HUES48 (cell line): ENCODE results near the gene P2RX2.

ENCODE experiments used
- H3K27ac ChIP-seq: one replicate; pipeline ENCODE4 v1.7.0; 2013; ENCODE audit warnings: low read depth, low read length, inconsistent platforms
- H3K27me3 ChIP-seq: 2 replicates; pipeline ENCODE4 v1.6.1; 2013; ENCODE audit warnings: mild to moderate bottlenecking, low read length; ENCODE audit not compliant: control insufficient read depth, insufficient read depth
- H3K36me3 ChIP-seq: 2 replicates; pipeline ENCODE4 v1.6.1; 2013; ENCODE audit warnings: low read length; ENCODE audit not compliant: control insufficient read depth, insufficient read depth
- H3K4me1 ChIP-seq: 2 replicates; pipeline ENCODE4 v1.6.1; 2013; ENCODE audit warnings: mild to moderate bottlenecking, low read length; ENCODE audit not compliant: control insufficient read depth, insufficient read depth
- H3K4me3 ChIP-seq: 2 replicates; pipeline ENCODE4 v1.5.1; 2013; ENCODE audit warnings: mild to moderate bottlenecking, low read depth, low read length
- H3K9ac ChIP-seq: 2 replicates; pipeline ENCODE4 v1.6.1; 2013; ENCODE audit warnings: mild to moderate bottlenecking, low read depth, low read length, moderate library complexity
- H3K9me3 ChIP-seq: 2 replicates; pipeline ENCODE4 v1.6.1; 2013; ENCODE audit warnings: low read length; ENCODE audit not compliant: control insufficient read depth, insufficient read depth

P2RX2 gene

GRCh38 chr12:132603240-132604150 lies 15.1 kb upstream of the P2RX2 start:
- no peaks in the 10 kb centered on the region for H3K36me3 ChIP-seq
- H3K4me3 ChIP-seq, result no peak overlapping the region
- no peak overlapping the region for H3K27ac ChIP-seq
- H3K9ac ChIP-seq, result no peak overlapping the region
- peaks cover 86% of the 10 kb centered on the region for H3K27me3 ChIP-seq
- no peaks in the 10 kb centered on the region for H3K9me3 ChIP-seq
- peaks cover 6% of the 10 kb centered on the region; the same call in 1 of the 2 replicates for H3K4me1 ChIP-seq

- H3K4me1 ChIP-seq, result peaks cover 6% of the 10 kb centered on the region; the same call in 1 of the 2 replicates
- no peaks in the 10 kb centered on the region for H3K36me3 ChIP-seq
- no peaks in the 10 kb centered on the region for H3K9me3 ChIP-seq
- H3K4me3 ChIP-seq, result no peak overlapping the region
- H3K27me3 ChIP-seq, result peaks cover 93% of the 10 kb centered on the region
- H3K27ac ChIP-seq, result no peak overlapping the region
- H3K9ac ChIP-seq, result no peak overlapping the region
Measured at GRCh38 chr12:132604151-132604618, 14.4 kb upstream of the P2RX2 start.

GRCh38 chr12:132604668-132605441 lies 13.7 kb upstream of the P2RX2 start:
- no peak overlapping the region for H3K27ac ChIP-seq
- peaks cover 95% of the 10 kb centered on the region for H3K27me3 ChIP-seq
- H3K4me1 ChIP-seq, result peaks cover 6% of the 10 kb centered on the region; the same call in 1 of the 2 replicates
- H3K4me3 ChIP-seq, result no peak overlapping the region
- H3K36me3 ChIP-seq, result no peaks in the 10 kb centered on the region
- H3K9me3 ChIP-seq, result no peaks in the 10 kb centered on the region
- no peak overlapping the region for H3K9ac ChIP-seq

GRCh38 chr12:132605892-132606291 lies 12.7 kb upstream of the P2RX2 start:
- H3K4me3 ChIP-seq, result no peak overlapping the region
- peaks cover 96% of the 10 kb centered on the region for H3K27me3 ChIP-seq
- peaks cover 6% of the 10 kb centered on the region; the same call in 1 of the 2 replicates for H3K4me1 ChIP-seq

GRCh38 chr12:132606466-132606865 lies 12.1 kb upstream of the P2RX2 start:
- Histone ChIP-seq H3K27ac (no peak overlapping the region), H3K27me3 (peaks cover 95% of the 10 kb centered on the region), H3K4me3 (no peak overlapping the region), H3K36me3 (no peaks in the 10 kb centered on the region), H3K9me3 (no peaks in the 10 kb centered on the region), H3K9ac (no peak overlapping the region), H3K4me1 (peaks cover 6% of the 10 kb centered on the region; the same call in 1 of the 2 replicates)

More at GRCh38 chr12:132605892-132606291, 12.7 kb upstream of the P2RX2 start:
- no peaks in the 10 kb centered on the region for H3K9me3 ChIP-seq
- no peak overlapping the region for H3K27ac ChIP-seq
- H3K9ac ChIP-seq, result no peak overlapping the region
- H3K36me3 ChIP-seq, result no peaks in the 10 kb centered on the region

- Histone ChIP-seq H3K4me1 (peaks cover 6% of the 10 kb centered on the region; the same call in 1 of the 2 replicates), H3K9me3 (peaks cover 2% of the 10 kb centered on the region; the same call in 1 of the 2 replicates), H3K27ac (no peak overlapping the region), H3K27me3 (peaks cover 95% of the 10 kb centered on the region), H3K4me3 (no peak overlapping the region), H3K9ac (no peak overlapping the region), H3K36me3 (no peaks in the 10 kb centered on the region)
Measured at GRCh38 chr12:132606927-132607326, 11.6 kb upstream of the P2RX2 start.

GRCh38 chr12:132608231-132609171 lies 10.1 kb upstream of the P2RX2 start:
- peaks cover 94% of the 10 kb centered on the region for H3K27me3 ChIP-seq
- no peak overlapping the region for H3K9ac ChIP-seq
- no peaks in the 10 kb centered on the region for H3K36me3 ChIP-seq
- no peaks in the 10 kb centered on the region for H3K4me1 ChIP-seq
- H3K4me3 ChIP-seq, result no peak overlapping the region
- H3K27ac ChIP-seq, result no peak overlapping the region
- H3K9me3 ChIP-seq, result peaks cover 6% of the 10 kb centered on the region; the same call in 1 of the 2 replicates

GRCh38 chr12:132610051-132610759 lies 8.4 kb upstream of the P2RX2 start, which contains the start of gene LRCOL1:
LRCOL1 (minus strand) TSS chr12:132610582; CDS start chr12:132606251, 4,331 bp downstream.
- Histone ChIP-seq H3K27me3 (peaks cover 93% of the 10 kb centered on the region), H3K36me3 (no peaks in the 10 kb centered on the region), H3K27ac (no peak within 1 kb of the TSS), H3K9me3 (peaks cover 6% of the 10 kb centered on the region; the same call in 1 of the 2 replicates), H3K4me1 (no peaks in the 10 kb centered on the region), H3K9ac (no peak within 1 kb of the TSS), H3K4me3 (no peak within 1 kb of the TSS)

GRCh38 chr12:132610866-132611602 lies 7.5 kb upstream of the P2RX2 start:
- Histone ChIP-seq H3K9me3 (peaks cover 10% of the 10 kb centered on the region; the same call in 1 of the 2 replicates), H3K36me3 (no peaks in the 10 kb centered on the region), H3K27me3 (peaks cover 97% of the 10 kb centered on the region), H3K9ac (no peak overlapping the region), H3K4me3 (no peak overlapping the region), H3K4me1 (no peaks in the 10 kb centered on the region), H3K27ac (no peak overlapping the region)
